A549 (cell line): ENCODE measurements around the gene REL. TPM values are rescaled to one million over a fixed set of nuclear protein-coding genes. Genes with fewer than 3 reads are reported as not detected.

ENCODE experiments used
- ATAC-seq, 2 experiments: fragments of 200-7000 bp in 1 of 2; fragments of >200 bp in 1 of 2; cut with Nextera tagmentation in 1 of 2; cut with Tn5 transposase in 1 of 2; 3 replicates each; pipeline versions ENCODE4 v1.8.0 to v1.9.1; 2018 to 2020; ENCODE audit warnings: mild to moderate bottlenecking in 1 of 2, moderate library complexity in 1 of 2
- CTCF ChIA-PET: fragments of 300-600 bp; sonication (Branson Sonifier 250); formaldehyde crosslinking; extraction: SDS; loops from one replicate; lab custom pipeline; 2021; ENCODE audit warnings: antibody characterized with exemption, inconsistent platforms; lab: Yijun Ruan, JAX
- POLR2A ChIA-PET: fragments of 350-600 bp; formaldehyde crosslinking; extraction: SDS; loops from one replicate; lab custom pipeline; 2021; ENCODE audit warnings: antibody characterized with exemption, inconsistent platforms; lab: Yijun Ruan, JAX
- DNase-seq, 2 experiments: peaks; one replicate each; pipeline versions ENCODE4 v3.0.0 to v3.0.0-alpha.2; 2011 to 2016; ENCODE audit warnings: low read depth in 1 of 2, low spot score in 1 of 2
- FAIRE-seq: peaks from 2 replicates; lab custom pipeline; 2011; peaks lifted over from hg19 to GRCh38; lab: Jason Lieb, UNC
- H3K27ac ChIP-seq, 2 experiments: fragments of >200 bp; sonication (Bioruptor Twin); formaldehyde crosslinking; 3 replicates each; pipeline ENCODE4 v1.5.1; 2016 to 2017
- H3K4me1 ChIP-seq: fragments of >200 bp; sonication (Bioruptor Twin); formaldehyde crosslinking; 3 replicates; pipeline ENCODE4 v1.6.1; 2016
- H3K4me2 ChIP-seq: fragments of >200 bp; sonication (Bioruptor Twin); formaldehyde crosslinking; 3 replicates; pipeline ENCODE4 v1.6.1; 2016
- H3K4me3 ChIP-seq: fragments of >200 bp; sonication (Bioruptor Twin); formaldehyde crosslinking; 3 replicates; pipeline ENCODE4 v1.5.1; 2016
- H3K9me3 ChIP-seq: fragments of >200 bp; sonication (Bioruptor Twin); formaldehyde crosslinking; 3 replicates; pipeline ENCODE4 v1.6.1; 2016
- ATOH8 ChIP-seq: fragments of 250-450 bp; sonication (Bioruptor Pico); IDR thresholded peaks from 2 replicates; pipeline ENCODE4 v1.5.0; 2020; ENCODE audit warnings: low read depth, mild to moderate bottlenecking, moderate library complexity
- BCL3 ChIP-seq: fragments of >200 bp; sonication (Bioruptor Twin); formaldehyde crosslinking; IDR thresholded peaks from 3 replicates; pipeline ENCODE4 v1.6.1; 2016
- BHLHE40 ChIP-seq: IDR thresholded peaks from 2 replicates; pipeline ENCODE4 v1.6.1; 2012; ENCODE audit warnings: low read depth, low read length, inconsistent platforms
- CBX2 ChIP-seq: fragments of 200-600 bp; sonication (generic); IDR thresholded peaks from 2 replicates; pipeline ENCODE4 v1.6.1; 2016; ENCODE audit warnings: low read depth, mild to moderate bottlenecking, borderline replicate concordance
- CBX8 ChIP-seq: fragments of 200-600 bp; sonication (generic); IDR thresholded peaks from 2 replicates; pipeline ENCODE4 v1.6.1; 2016
- CEBPB ChIP-seq, 2 experiments: fragments of >200 bp in 1 of 2; sonication (Bioruptor Twin) in 1 of 2; formaldehyde crosslinking in 1 of 2; IDR thresholded peaks; 2 replicates each; pipeline ENCODE4 v1.6.1; 2012 to 2016
- CHD4 ChIP-seq: fragments of 200-600 bp; sonication (generic); IDR thresholded peaks from 2 replicates; pipeline ENCODE4 v1.6.1; 2016; ENCODE audit warnings: antibody characterized with exemption, mild to moderate bottlenecking, borderline replicate concordance
- CTCF ChIP-seq: fragments of >200 bp; sonication (Bioruptor Twin); formaldehyde crosslinking; IDR thresholded peaks from 3 replicates; pipeline ENCODE4 v1.5.1; 2016
- EP300 ChIP-seq, 2 experiments: fragments of >200 bp; sonication (Bioruptor Twin); formaldehyde crosslinking; IDR thresholded peaks; 2 replicates in 1 of 2; 3 replicates in 1 of 2; pipeline ENCODE4 v1.6.1; 2016 to 2017
- FOSL2 ChIP-seq, 2 experiments: fragments of 450-650 bp in 1 of 2; fragments of >200 bp in 1 of 2; sonication (Bioruptor Twin) in 1 of 2; formaldehyde crosslinking; IDR thresholded peaks; 2 replicates each; pipeline versions ENCODE4 v1.5.0 to v1.6.1; 2016 to 2020; ENCODE audit warnings: mild to moderate bottlenecking in 1 of 2, moderate library complexity in 1 of 2
- FOXS1 ChIP-seq: fragments of 250-450 bp; sonication (Bioruptor Pico); IDR thresholded peaks from 2 replicates; pipeline ENCODE4 v1.5.0; 2020; ENCODE audit warnings: mild to moderate bottlenecking, moderate library complexity
- GATA3 ChIP-seq: IDR thresholded peaks from 2 replicates; pipeline ENCODE4 v1.6.1; 2012; ENCODE audit warnings: borderline replicate concordance
- HDAC2 ChIP-seq: fragments of 200-600 bp; sonication (generic); IDR thresholded peaks from 2 replicates; pipeline ENCODE4 v1.6.1; 2016
- HEYL ChIP-seq: fragments of 250-450 bp; sonication (Bioruptor Pico); IDR thresholded peaks from 2 replicates; pipeline ENCODE4 v1.8.0; 2021; ENCODE audit warnings: mild to moderate bottlenecking, moderate library complexity
- HMGXB4 ChIP-seq: fragments of 250-450 bp; sonication (Bioruptor Pico); IDR thresholded peaks from 2 replicates; pipeline ENCODE4 v1.5.0; 2021; ENCODE audit warnings: mild to moderate bottlenecking, moderate library complexity, borderline replicate concordance
- HOXA7 ChIP-seq: fragments of 250-450 bp; sonication (Bioruptor Pico); IDR thresholded peaks from 2 replicates; pipeline ENCODE4 v1.5.0; 2020; ENCODE audit warnings: mild to moderate bottlenecking, moderate library complexity
- HOXB13 ChIP-seq: fragments of 250-450 bp; sonication (Bioruptor Pico); IDR thresholded peaks from 2 replicates; pipeline ENCODE4 v1.5.0; 2020; ENCODE audit warnings: low read depth, mild to moderate bottlenecking, moderate library complexity
- HOXB5 ChIP-seq: fragments of 250-450 bp; sonication (Bioruptor Pico); IDR thresholded peaks from 2 replicates; pipeline ENCODE4 v1.5.0; 2020; ENCODE audit warnings: mild to moderate bottlenecking, moderate library complexity
- MAX ChIP-seq: IDR thresholded peaks from 2 replicates; pipeline ENCODE4 v1.6.1; 2012
- MAZ ChIP-seq: fragments of 150-350 bp; IDR thresholded peaks from 2 replicates; pipeline ENCODE4 v1.6.1; 2014; ENCODE audit warnings: antibody characterized with exemption, low read depth, low read length, borderline replicate concordance
- NR3C1 ChIP-seq: fragments of >200 bp; sonication (Bioruptor Twin); formaldehyde crosslinking; IDR thresholded peaks from 3 replicates; pipeline ENCODE4 v1.6.1; 2017
- PBX3 ChIP-seq: IDR thresholded peaks from 2 replicates; pipeline ENCODE4 v1.6.1; 2012
- RAD21 ChIP-seq, 2 experiments: fragments of >200 bp in 1 of 2; sonication (Bioruptor Twin) in 1 of 2; formaldehyde crosslinking in 1 of 2; IDR thresholded peaks in 1 of 2; conservative IDR thresholded peaks in 1 of 2; 2 replicates in 1 of 2; 3 replicates in 1 of 2; pipeline ENCODE4 v1.6.1; 2012 to 2018; ENCODE audit warnings: inconsistent platforms in 1 of 2
- RARB ChIP-seq: fragments of 250-450 bp; sonication (Bioruptor Pico); IDR thresholded peaks from 2 replicates; pipeline ENCODE4 v1.8.0; 2021; ENCODE audit warnings: mild to moderate bottlenecking, moderate library complexity
- RFX5 ChIP-seq: fragments of 450-650 bp; IDR thresholded peaks from 2 replicates; pipeline ENCODE4 v1.7.1; 2014; ENCODE audit warnings: antibody characterized with exemption, mild to moderate bottlenecking, moderate library complexity
- ZNF302 ChIP-seq: fragments of 250-450 bp; sonication (Bioruptor Pico); IDR thresholded peaks from 2 replicates; pipeline ENCODE4 v1.9.0; 2021; ENCODE audit warnings: inconsistent platforms, mild to moderate bottlenecking, moderate library complexity
- ZSCAN20 ChIP-seq: fragments of 250-450 bp; sonication (Bioruptor Pico); IDR thresholded peaks from 2 replicates; pipeline ENCODE4 v1.8.0; 2022; ENCODE audit warnings: mild to moderate bottlenecking, moderate library complexity
- WGBS: methylation state at CpG from one replicate; pipeline ENCODE4 v1.1.6; 2017; ENCODE audit errors: missing lambda C conversion rate; 5-methylcytosine and 5-hydroxymethylcytosine counted together
- polyA plus RNA-seq, 4 experiments: library from polyadenylated mRNA; depleted of rRNA in 3 of 4; stranded (reverse); fragments of >200 nt; fragmentation: RNase III in 1 of 4; extraction: RNeasy Plus Mini Kit Qiagen cat#74134 plus additional on column Dnase treatment in 1 of 4; gene quantifications; 2 replicates in 3 of 4; 3 replicates in 1 of 4; pipeline ENCODE4 v1.2.3, GENCODE V29; 2011 to 2017

REL gene
- polyA plus RNA-seq, 2 of the 4 experiments (the other 2 are of a cell fraction) = 2.4 to 9.3 TPM

- TF ChIP-seq HMGXB4 (CRISPR knock-in tag) (no peak), ZNF302 (no peak), HOXB13 (no peak), PBX3 (no peak), HEYL (CRISPR knock-in tag) (no peak), MAX (no peak), BCL3 (no peak)
Measured at GRCh38 chr2:60852282-60852860, 29.0 kb upstream of the REL start (continued).

GRCh38 chr2:60853531-60853930 lies 27.8 kb upstream of the REL start:
- ChIA-PET CTCF (interaction anchor here (1.0 to 1.6 kb wide), 3 partner anchors 10 to 146 kb away, joined by 3 read pairs; no protein-coding TSS in a partner anchor), POLR2A (no interaction called here)
- no peak overlapping the region for H3K27ac ChIP-seq
- no peaks in the 10 kb centered on the region for H3K9me3 ChIP-seq
- H3K4me2 ChIP-seq = no peak overlapping the region
- WGBS = 89% methylated on average over 2 of the region's 2 CpGs
- no peak for TF ChIP-seq FOSL2 (IDR thresholded peaks at IDR 0.05)
- no peak for TF ChIP-seq FOSL2 (CRISPR knock-in tag; IDR thresholded peaks at IDR 0.05)
- TF ChIP-seq ZSCAN20 = no peak
- TF ChIP-seq RARB (CRISPR knock-in tag) = no peak
- no peak for TF ChIP-seq RFX5
- TF ChIP-seq CHD4 = no peak
- TF ChIP-seq ATOH8 (CRISPR knock-in tag) = no peak
- TF ChIP-seq EP300 (IDR thresholded peaks at IDR 0.05) = no peak
- TF ChIP-seq MAZ = no peak
- no peak for TF ChIP-seq CBX8
- no peak overlapping the region for H3K4me3 ChIP-seq
- H3K4me1 ChIP-seq = peaks cover 7% of the 10 kb centered on the region; the same call in 1 of the 3 replicates
- ATAC-seq (0 out of 6 replicates have a peak, but pooled peaks of 1 of the 2 experiments have one; percentile 19), FAIRE-seq (no peak), DNase-seq (no peak)

GRCh38 chr2:60855989-60856669 lies 25.2 kb upstream of the REL start:
- POLR2A ChIA-PET = no interaction called here
- no peak for TF ChIP-seq BHLHE40
- TF ChIP-seq GATA3 = no peak
- TF ChIP-seq RAD21 (conservative IDR thresholded peaks at IDR 0.05 in 1 of 2, IDR thresholded peaks at IDR 0.05 in 1 of 2) = no peak
- no peak for TF ChIP-seq CBX2
- no peak for TF ChIP-seq FOXS1 (CRISPR knock-in tag)
- TF ChIP-seq CTCF = no peak
- TF ChIP-seq ATOH8 (CRISPR knock-in tag) = no peak
- no peak for TF ChIP-seq HDAC2
- no peak for TF ChIP-seq HOXA7 (CRISPR knock-in tag)
- TF ChIP-seq NR3C1 = no peak
- no peak for TF ChIP-seq HOXB5
- TF ChIP-seq ZNF302 = no peak
- no peak for TF ChIP-seq CEBPB (IDR thresholded peaks at IDR 0.05)
- TF ChIP-seq HOXB13 = no peak

More at GRCh38 chr2:60855989-60856669, 25.2 kb upstream of the REL start:
- ATAC-seq (peak in 1 of 2 experiments; percentile 52; a peak in 3 of 6 replicates), FAIRE-seq (no peak), DNase-seq (peak in 1 of 2 experiments; percentile 43)
- Histone ChIP-seq H3K4me3 (no peak overlapping the region), H3K4me2 (peak overlapping the region; percentile 38; the same call in 2 of the 3 replicates), H3K9me3 (no peaks in the 10 kb centered on the region), H3K4me1 (peaks cover 7% of the 10 kb centered on the region; the same call in 1 of the 3 replicates), H3K27ac (no peak overlapping the region)
- WGBS = 54% methylated on average over 5 of the region's 5 CpGs
- CTCF ChIA-PET = interaction anchor here (0.6 to 0.7 kb wide), 3 partner anchors 68 to 1850 kb away, joined by 3 read pairs; partner anchors contain the start of gene EHBP1
